Measurements from ENCODE around the gene IL19. TPM values are rescaled to one million over a fixed set of nuclear protein-coding genes. Genes with fewer than 3 reads are reported as not detected.

IL19 gene
- polyA plus RNA-seq, 3 donors: 0.62 to 1.2 (median 0.83) TPM

DNA sequence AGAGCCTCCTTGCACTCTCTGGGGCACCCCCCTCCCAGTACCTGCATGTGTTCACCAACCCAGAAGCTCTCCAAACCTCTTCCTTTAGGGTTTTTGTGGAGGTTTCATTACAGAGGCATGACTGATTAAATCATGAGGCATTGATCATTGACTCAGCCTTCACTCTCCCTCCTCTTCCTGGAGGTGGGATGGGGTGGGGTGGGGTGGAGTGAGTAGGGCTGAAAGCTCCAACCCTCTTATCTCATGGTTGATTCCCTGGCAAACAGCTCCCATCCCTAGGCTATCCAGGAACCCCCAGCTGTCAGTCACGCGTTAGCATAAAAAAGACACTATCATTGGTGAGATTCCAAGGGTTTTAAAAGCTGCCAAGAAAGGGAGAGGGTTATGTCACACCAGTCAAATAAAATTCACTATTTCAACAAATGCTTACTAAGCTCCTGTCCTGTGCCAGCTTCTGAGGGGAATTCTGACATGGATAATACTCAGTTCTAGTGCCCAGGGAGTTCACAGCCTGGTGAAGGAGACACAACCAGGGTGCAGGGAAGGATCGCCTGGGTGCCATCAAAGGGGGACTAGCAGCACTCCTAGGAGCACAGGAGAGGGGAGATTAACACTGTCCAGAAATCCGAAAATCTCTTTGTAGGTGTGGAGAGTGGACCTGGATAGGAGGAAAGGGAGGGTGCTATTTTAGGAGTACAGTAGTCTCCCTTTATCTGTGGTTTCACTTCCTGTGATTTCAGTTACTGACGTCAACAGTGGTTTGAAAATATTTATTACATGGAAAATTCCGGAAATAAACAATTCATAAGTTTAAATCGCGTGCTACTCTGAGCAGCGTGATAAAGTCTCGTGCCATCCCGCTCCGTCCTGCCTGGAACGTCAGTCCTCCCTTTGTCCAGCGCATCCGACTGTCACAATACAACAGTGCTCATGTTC, 119.8 kb downstream of the IL19 start:
- DNase-seq: no peak

DNA sequence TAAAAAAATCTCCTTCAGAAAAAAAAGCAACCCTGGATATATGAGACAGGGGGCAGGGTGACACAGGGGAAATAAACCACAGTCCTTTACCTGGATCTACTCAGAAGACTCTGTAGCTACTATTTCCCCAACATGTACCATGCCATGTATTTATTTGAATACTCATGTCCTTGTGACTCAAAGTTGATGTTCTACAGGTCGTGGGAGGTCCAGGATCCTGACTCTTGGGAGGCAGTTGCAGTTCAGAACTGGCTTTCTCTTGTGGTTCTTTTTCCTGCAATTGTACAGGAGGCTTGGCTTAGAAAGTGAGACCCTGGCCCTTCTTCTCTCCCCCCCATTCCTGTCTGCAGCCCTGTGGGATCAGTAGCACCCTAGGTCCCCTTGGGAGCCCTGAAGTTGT, 120.8 kb downstream of the IL19 start:
- no peak for DNase-seq

Other genes starting within 250 kb of the IL19 start
- 10 to 100 TPM; 77.1 to 97.2 (median 89.5) TPM for gene EIF2D, start 158.3 kb upstream of the IL19 start, polyA plus RNA-seq (ENCODE audit: insufficient read length in 3 of 3)
- 1 to 10 TPM; 8.2 to 9.0 (median 8.4) TPM for gene DYRK3, start 135.2 kb upstream of the IL19 start, polyA plus RNA-seq (ENCODE audit: insufficient read length in 3 of 3)
- gene MAPKAPK2, start 85.9 kb upstream of the IL19 start, polyA plus RNA-seq (ENCODE audit: insufficient read length in 3 of 3): 10 to 100 TPM; 69.8 to 78.5 (median 76.2) TPM
- under 1 TPM; 0.07 to 0.65 (median 0.23) TPM for gene IL10, start 1.7 kb downstream of the IL19 start, polyA plus RNA-seq (ENCODE audit: insufficient read length in 3 of 3)
- not detected for gene IL20, start 94.8 kb downstream of the IL19 start, polyA plus RNA-seq (ENCODE audit: insufficient read length in 3 of 3)
- gene IL24, start 126.7 kb downstream of the IL19 start, polyA plus RNA-seq (ENCODE audit: insufficient read length in 3 of 3): under 1 TPM; 0.30 to 0.36 (median 0.35) TPM
- 1 to 10 TPM; 1.6 to 2.5 (median 2.2) TPM for gene FCMR, start 151.2 kb downstream of the IL19 start, polyA plus RNA-seq (ENCODE audit: insufficient read length in 3 of 3)
- gene PIGR, start 175.7 kb downstream of the IL19 start, polyA plus RNA-seq (ENCODE audit: insufficient read length in 3 of 3): 1 to 10 TPM in 2 of 3 donors, under 1 TPM in 1; 0.87 to 1.8 (median 1.4) TPM
- gene FCAMR, start 199.7 kb downstream of the IL19 start, polyA plus RNA-seq (ENCODE audit: insufficient read length in 3 of 3): 10 to 100 TPM in 1 of 3 donors, 1 to 10 TPM in 2; 6.8 to 10.5 (median 9.5) TPM

Measured in renal pelvis (tissue), 4 donors.